ENCODE results near the gene DCAF12L2.
"Not testable (repeated sequence)": the region's sequence is repeated elsewhere in the genome, so short reads cannot be mapped to it uniquely, and the experiment has no call there.

Gene DCAF12L2

GRCh38 chrX:126165721-126166461 lies at the start of gene DCAF12L2:
TSS of gene DCAF12L2 (minus strand) at chrX:126166289. CDS start at chrX:126165924, 365 bp downstream.
- DNase-seq (ENCODE audit: low read depth in 1 of 2, low spot score in 1 of 2): no peak

GRCh38 chrX:126190888-126191287 lies 24.8 kb upstream of the DCAF12L2 start:
- not testable (repeated sequence) for DNase-seq (ENCODE audit: low read depth in 1 of 2, low spot score in 1 of 2)

GRCh38 chrX:126177133-126177840 lies 11.2 kb upstream of the DCAF12L2 start:
- no peak for DNase-seq (ENCODE audit: low read depth in 1 of 2, low spot score in 1 of 2)

GRCh38 chrX:126170720-126171119 lies 4.6 kb upstream of the DCAF12L2 start:
- no peak for DNase-seq (ENCODE audit: low read depth in 1 of 2, low spot score in 1 of 2)

GRCh38 chrX:126167560-126167959 lies 1.5 kb upstream of the DCAF12L2 start:
- DNase-seq (ENCODE audit: low read depth in 1 of 2, low spot score in 1 of 2): no peak

- DNase-seq (ENCODE audit: low read depth in 1 of 2, low spot score in 1 of 2): no peak
Observed at GRCh38 chrX:126165401-126165720, 728 bp downstream of the DCAF12L2 start.

- no peak for DNase-seq (ENCODE audit: low read depth in 1 of 2, low spot score in 1 of 2)
Observed at GRCh38 chrX:126164689-126165400, 1.2 kb downstream of the DCAF12L2 start.

GRCh38 chrX:126164226-126164625 lies 1.9 kb downstream of the DCAF12L2 start:
- DNase-seq (ENCODE audit: low read depth in 1 of 2, low spot score in 1 of 2): no peak

- no peak for DNase-seq (ENCODE audit: low read depth in 1 of 2, low spot score in 1 of 2)
Observed at GRCh38 chrX:126141014-126141413, 25.1 kb downstream of the DCAF12L2 start.

GRCh38 chrX:126137899-126138298 lies 28.2 kb downstream of the DCAF12L2 start:
- no peak for DNase-seq (ENCODE audit: low read depth in 1 of 2, low spot score in 1 of 2)

GRCh38 chrX:126124721-126125120 lies 41.4 kb downstream of the DCAF12L2 start:
- no peak for DNase-seq (ENCODE audit: low read depth in 1 of 2, low spot score in 1 of 2)

Data from activated T-helper 1 cell treated with anti-CD3 and anti-CD28 coated beads, Interleukin-2, amount 50 U/mL, for 16 hours (primary cell).